ENCODE measurements around the gene CHD5.
A peak's percentile ranks its signal among the peaks of the same experiment; 100 is the strongest.
"Not testable (repeated sequence)": the region's sequence is repeated elsewhere in the genome, so short reads cannot be mapped to it uniquely, and the experiment has no call there.

The CHD5 gene

GRCh38 chr1:6180268-6180706, at the start of gene CHD5:
Gene CHD5, minus strand, starts transcription at chr1:6180321. Its CDS starts 298 bp downstream, at chr1:6180023.
- no peak for DNase-seq (ENCODE audit: low read depth in 2 of 2)

GRCh38 chr1:6225651-6226050, 45.5 kb upstream of the CHD5 start:
- DNase-seq (ENCODE audit: low read depth in 2 of 2) = no peak

GRCh38 chr1:6224718-6225117, 44.6 kb upstream of the CHD5 start:
- DNase-seq (ENCODE audit: low read depth in 2 of 2) = no peak

- no peak for DNase-seq (ENCODE audit: low read depth in 2 of 2)
Observed at GRCh38 chr1:6223617-6224016, 43.5 kb upstream of the CHD5 start.

- DNase-seq (ENCODE audit: low read depth in 2 of 2) = no peak
Observed at GRCh38 chr1:6222636-6223035, 42.5 kb upstream of the CHD5 start.

- DNase-seq (ENCODE audit: low read depth in 2 of 2) = no peak
Observed at GRCh38 chr1:6221210-6221784, 41.2 kb upstream of the CHD5 start.

- no peak for DNase-seq (ENCODE audit: low read depth in 2 of 2)
Observed at GRCh38 chr1:6220236-6220635, 40.1 kb upstream of the CHD5 start.

- DNase-seq (ENCODE audit: low read depth in 2 of 2) = not testable (repeated sequence)
Observed at GRCh38 chr1:6219641-6220040, 39.5 kb upstream of the CHD5 start.

GRCh38 chr1:6218375-6219164, 38.4 kb upstream of the CHD5 start:
- DNase-seq (ENCODE audit: low read depth in 2 of 2) = no peak

- DNase-seq (ENCODE audit: low read depth in 2 of 2) = no peak
Observed at GRCh38 chr1:6212193-6212959, 32.3 kb upstream of the CHD5 start.

- no peak for DNase-seq (ENCODE audit: low read depth in 2 of 2)
Observed at GRCh38 chr1:6211731-6212130, 31.6 kb upstream of the CHD5 start.

GRCh38 chr1:6210591-6211355, 30.7 kb upstream of the CHD5 start:
- no peak for DNase-seq (ENCODE audit: low read depth in 2 of 2)

GRCh38 chr1:6209661-6210580, 29.8 kb upstream of the CHD5 start:
- no peak for DNase-seq (ENCODE audit: low read depth in 2 of 2)

- DNase-seq (ENCODE audit: low read depth in 2 of 2) = no peak
Observed at GRCh38 chr1:6208723-6209660, 28.9 kb upstream of the CHD5 start.

- no peak for DNase-seq (ENCODE audit: low read depth in 2 of 2)
Observed at GRCh38 chr1:6207921-6208320, 27.8 kb upstream of the CHD5 start.

GRCh38 chr1:6207075-6207885, 27.2 kb upstream of the CHD5 start:
- no peak for DNase-seq (ENCODE audit: low read depth in 2 of 2)

- DNase-seq (ENCODE audit: low read depth in 2 of 2) = no peak
Observed at GRCh38 chr1:6206520-6206855, 26.4 kb upstream of the CHD5 start.

- peak in 1 of 2 donors; percentile 21 for DNase-seq (ENCODE audit: low read depth in 2 of 2)
Observed at GRCh38 chr1:6205849-6206519, 25.9 kb upstream of the CHD5 start, which contains the start of gene RNF207. Gene RNF207, plus strand, starts transcription at chr1:6206119. Its CDS starts 417 bp downstream, at chr1:6206536.
